GM10266 (cell line): ENCODE measurements around the gene SIT1.

Experiments used
- DNase-seq: peaks from one replicate; pipeline ENCODE4 v3.0.0; 2012; ENCODE audit errors: extremely low spot score
- CTCF ChIP-seq: IDR thresholded peaks from 2 replicates; pipeline ENCODE4 v1.5.1; 2012; ENCODE audit warnings: mild to moderate bottlenecking, low read depth; ENCODE audit not compliant: control insufficient read depth, insufficient read depth; ENCODE audit errors: missing control alignments

The SIT1 gene

GRCh38 chr9:35666549-35666948 is 15.8 kb upstream of the SIT1 start:
- DNase-seq = no peak
- no peak for TF ChIP-seq CTCF

GRCh38 chr9:35666045-35666444 is 15.3 kb upstream of the SIT1 start:
- TF ChIP-seq CTCF = no peak
- no peak for DNase-seq

GRCh38 chr9:35665471-35665818 is 14.7 kb upstream of the SIT1 start:
- no peak for DNase-seq
- TF ChIP-seq CTCF = no peak

GRCh38 chr9:35664531-35665470 is 14.1 kb upstream of the SIT1 start, which contains the start of gene ARHGEF39:
ARHGEF39 (minus strand) TSS chr9:35665195; CDS start chr9:35665169, 26 bp downstream.
- TF ChIP-seq CTCF = peak; percentile 64
- peak; percentile 93 for DNase-seq

GRCh38 chr9:35662437-35662836 is 11.7 kb upstream of the SIT1 start:
- no peak for DNase-seq
- no peak for TF ChIP-seq CTCF

GRCh38 chr9:35661756-35662350 is 11.1 kb upstream of the SIT1 start:
- TF ChIP-seq CTCF = no peak
- no peak for DNase-seq

GRCh38 chr9:35660966-35661415 is 10.3 kb upstream of the SIT1 start:
- no peak for DNase-seq
- peak; percentile 35 for TF ChIP-seq CTCF
